ENCODE results near the gene BRSK2. TPM values are rescaled to one million over a fixed set of nuclear protein-coding genes. Genes with fewer than 3 reads are reported as not detected.
A peak's percentile ranks its signal among the peaks of the same experiment; 100 is the strongest.

BRSK2 gene
- total RNA-seq, 2 experiments from 2014 or later, result 0.46 to 0.97 TPM

- H3K27ac Mint-ChIP-seq, result no peak overlapping the region
These were observed 21.5 kb upstream of the BRSK2 start for GRCh38 chr11:1368216-1368615.

DNA sequence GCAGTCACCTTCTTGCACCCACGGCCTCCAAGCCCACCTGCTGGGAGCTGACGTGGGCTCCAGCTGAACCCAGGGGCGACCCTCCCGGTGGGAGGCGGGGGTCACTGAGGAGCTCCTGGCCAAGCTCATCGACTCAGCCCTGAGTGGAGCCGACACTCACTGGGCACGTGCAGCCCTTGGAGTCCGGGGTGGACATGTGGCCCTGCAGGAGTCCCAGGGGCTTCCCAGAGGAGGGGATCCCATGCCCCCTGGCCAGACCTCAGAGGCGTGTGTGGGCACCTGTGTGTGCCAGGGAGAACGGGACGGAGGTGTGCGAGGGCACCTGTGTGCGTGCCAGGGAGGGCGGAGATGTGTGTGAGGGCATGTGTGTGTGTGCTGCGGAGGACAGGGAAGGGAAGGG is 20.8 kb upstream of the BRSK2 start:
- no peaks in the 10 kb centered on the region for H3K4me1 Mint-ChIP-seq
- H3K27me3 Mint-ChIP-seq, result no peaks in the 10 kb centered on the region
- H3K9me3 Mint-ChIP-seq, result peaks cover 19% of the 10 kb centered on the region
- no peak overlapping the region for H3K4me3 Mint-ChIP-seq
- DNase-seq, result no peak
- H3K36me3 Mint-ChIP-seq, result no peaks in the 10 kb centered on the region
- no peak overlapping the region for H3K27ac Mint-ChIP-seq

More at GRCh38 chr11:1368216-1368615, 21.5 kb upstream of the BRSK2 start:
- Mint-ChIP-seq H3K36me3 (no peaks in the 10 kb centered on the region), H3K9me3 (peaks cover 21% of the 10 kb centered on the region), H3K4me3 (no peak overlapping the region), H3K27me3 (no peaks in the 10 kb centered on the region), H3K4me1 (no peaks in the 10 kb centered on the region)
- DNase-seq, result no peak

- H3K9me3 Mint-ChIP-seq, result peaks cover 17% of the 10 kb centered on the region
- no peak for DNase-seq
- no peaks in the 10 kb centered on the region for H3K36me3 Mint-ChIP-seq
- no peaks in the 10 kb centered on the region for H3K4me1 Mint-ChIP-seq
- H3K4me3 Mint-ChIP-seq, result no peak overlapping the region
- no peaks in the 10 kb centered on the region for H3K27me3 Mint-ChIP-seq
- H3K27ac Mint-ChIP-seq, result no peak overlapping the region
These were observed 20.2 kb upstream of the BRSK2 start for GRCh38 chr11:1369371-1370005.

- no peaks in the 10 kb centered on the region for H3K36me3 Mint-ChIP-seq
- DNase-seq, result no peak
- no peak overlapping the region for H3K4me3 Mint-ChIP-seq
- H3K27me3 Mint-ChIP-seq, result no peaks in the 10 kb centered on the region
- no peak overlapping the region for H3K27ac Mint-ChIP-seq
- H3K4me1 Mint-ChIP-seq, result no peaks in the 10 kb centered on the region
- H3K9me3 Mint-ChIP-seq, result peaks cover 12% of the 10 kb centered on the region
These were observed 19.3 kb upstream of the BRSK2 start for GRCh38 chr11:1370186-1371025.

DNA sequence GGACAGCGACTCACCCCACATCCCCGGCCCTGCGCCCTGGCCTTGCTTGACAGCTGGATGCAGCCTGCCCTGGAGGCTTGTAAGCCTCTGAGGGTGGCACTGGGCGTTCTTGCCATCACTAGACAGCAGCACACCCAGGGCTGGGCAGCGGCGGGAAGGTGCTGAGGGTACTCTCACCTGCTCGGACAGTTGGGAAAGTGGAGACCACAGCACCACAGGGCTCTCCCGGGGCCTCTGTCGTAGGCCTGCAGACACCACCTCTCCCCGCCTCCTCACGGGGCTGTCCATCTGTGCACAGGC is 18.8 kb upstream of the BRSK2 start:
- no peak for DNase-seq
- Mint-ChIP-seq H3K27me3 (no peaks in the 10 kb centered on the region), H3K27ac (no peak overlapping the region), H3K36me3 (no peaks in the 10 kb centered on the region), H3K4me1 (no peaks in the 10 kb centered on the region), H3K9me3 (peaks cover 9% of the 10 kb centered on the region), H3K4me3 (no peak overlapping the region)

GRCh38 chr11:1371377-1371776 is 18.4 kb upstream of the BRSK2 start:
- Mint-ChIP-seq H3K36me3 (no peaks in the 10 kb centered on the region), H3K4me1 (no peaks in the 10 kb centered on the region), H3K9me3 (peaks cover 9% of the 10 kb centered on the region), H3K4me3 (no peak overlapping the region), H3K27ac (no peak overlapping the region), H3K27me3 (no peaks in the 10 kb centered on the region)
- no peak for DNase-seq

DNA sequence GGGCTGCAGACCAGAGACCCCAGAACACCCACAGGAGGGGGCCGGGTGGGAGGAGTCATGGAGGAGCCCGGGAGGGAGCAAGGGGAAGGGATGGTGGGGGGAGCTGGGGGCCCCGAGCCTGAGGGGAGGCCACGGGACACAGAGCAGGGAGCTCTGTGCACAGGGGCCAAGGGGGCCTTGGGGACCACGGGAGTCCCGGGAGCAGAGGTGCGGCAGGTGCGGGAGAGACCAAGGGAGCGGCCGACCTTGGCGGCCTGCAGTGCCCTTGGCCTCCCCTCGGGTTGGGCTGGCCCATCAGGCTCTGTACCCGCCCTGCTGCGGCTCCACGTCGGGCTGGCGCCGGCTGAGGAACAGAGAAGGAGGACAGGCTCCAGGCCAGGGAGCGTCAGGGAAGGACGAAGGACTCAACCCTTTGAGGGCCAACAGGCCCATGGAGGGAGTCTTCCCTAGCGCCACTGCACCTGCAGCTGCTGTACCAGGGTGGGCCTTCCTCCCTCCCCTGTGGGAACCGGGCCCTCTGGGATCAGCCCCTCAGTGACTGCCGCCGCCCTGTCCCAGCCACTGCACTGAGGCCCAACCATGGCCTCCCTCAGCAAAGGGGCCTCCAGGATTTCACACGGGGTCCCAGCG is 17.8 kb upstream of the BRSK2 start:
- H3K27me3 Mint-ChIP-seq, result no peaks in the 10 kb centered on the region
- no peaks in the 10 kb centered on the region for H3K4me1 Mint-ChIP-seq
- H3K9me3 Mint-ChIP-seq, result peaks cover 3% of the 10 kb centered on the region
- H3K27ac Mint-ChIP-seq, result no peak overlapping the region
- no peaks in the 10 kb centered on the region for H3K36me3 Mint-ChIP-seq
- no peak overlapping the region for H3K4me3 Mint-ChIP-seq
- DNase-seq, result no peak

DNA sequence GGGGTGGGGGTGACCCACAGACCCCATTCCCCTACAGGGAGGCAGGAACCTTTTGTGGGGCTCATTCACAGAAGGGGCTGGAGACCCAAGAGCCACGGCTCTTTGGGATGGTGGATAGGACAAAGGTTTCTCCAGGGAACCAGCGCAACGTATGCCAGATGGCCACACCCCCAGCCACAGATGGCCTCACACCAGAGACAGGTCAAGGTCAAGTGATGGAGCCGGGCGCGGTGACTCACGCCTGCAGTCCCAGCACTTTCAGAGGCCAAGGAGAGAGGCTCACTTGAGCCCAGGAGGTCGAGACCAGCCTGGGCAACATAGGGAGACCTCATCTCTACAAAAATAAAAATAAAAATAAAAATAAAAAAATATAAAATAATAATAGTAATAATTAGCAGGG is 17.1 kb upstream of the BRSK2 start:
- no peak overlapping the region for H3K27ac Mint-ChIP-seq
- DNase-seq, result no peak
- H3K4me3 Mint-ChIP-seq, result no peak overlapping the region
- H3K27me3 Mint-ChIP-seq, result no peaks in the 10 kb centered on the region
- no peaks in the 10 kb centered on the region for H3K36me3 Mint-ChIP-seq
- no peaks in the 10 kb centered on the region for H3K9me3 Mint-ChIP-seq
- H3K4me1 Mint-ChIP-seq, result no peaks in the 10 kb centered on the region

DNA sequence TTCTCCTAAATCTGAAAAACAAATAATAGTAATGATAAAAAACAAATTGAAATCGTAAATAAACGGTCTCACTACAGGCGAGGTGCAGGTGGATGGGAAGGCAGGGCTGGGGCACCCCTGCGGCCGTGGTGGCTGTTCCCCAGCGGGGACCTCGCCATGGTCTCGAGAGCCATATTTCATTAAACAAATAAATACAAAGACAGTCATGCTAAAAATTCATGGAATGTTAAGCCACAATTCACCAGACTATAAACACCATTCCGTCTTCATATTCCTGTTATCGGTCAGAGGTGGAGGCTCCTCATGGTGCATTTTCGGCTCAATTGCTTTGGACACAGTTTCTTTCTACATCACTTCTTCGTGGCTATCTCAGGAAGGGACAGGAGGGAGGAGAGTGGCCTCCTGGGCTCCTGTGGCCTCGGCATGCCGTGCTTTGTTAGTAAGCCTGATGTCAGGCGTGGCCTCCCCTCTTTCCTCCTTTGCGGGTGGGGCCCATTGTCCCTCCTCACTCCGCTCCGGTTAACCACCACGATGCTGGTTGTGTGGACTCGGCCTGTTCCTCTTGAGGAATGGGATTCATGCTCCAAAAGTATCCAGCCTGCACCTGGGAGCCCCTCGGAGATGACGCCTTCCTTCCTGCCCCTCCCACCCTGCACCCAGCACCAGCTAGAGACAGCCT is 16.1 kb upstream of the BRSK2 start:
- DNase-seq, result no peak
- H3K27me3 Mint-ChIP-seq, result no peaks in the 10 kb centered on the region
- no peak overlapping the region for H3K27ac Mint-ChIP-seq
- no peaks in the 10 kb centered on the region for H3K4me1 Mint-ChIP-seq
- no peaks in the 10 kb centered on the region for H3K9me3 Mint-ChIP-seq
- H3K36me3 Mint-ChIP-seq, result no peaks in the 10 kb centered on the region
- H3K4me3 Mint-ChIP-seq, result no peak overlapping the region

GRCh38 chr11:1375161-1375954 is 14.4 kb upstream of the BRSK2 start:
- Mint-ChIP-seq H3K27me3 (no peaks in the 10 kb centered on the region), H3K27ac (no peak overlapping the region), H3K4me3 (no peak overlapping the region), H3K36me3 (no peaks in the 10 kb centered on the region), H3K4me1 (no peaks in the 10 kb centered on the region), H3K9me3 (no peaks in the 10 kb centered on the region)
- DNase-seq, result no peak

DNA sequence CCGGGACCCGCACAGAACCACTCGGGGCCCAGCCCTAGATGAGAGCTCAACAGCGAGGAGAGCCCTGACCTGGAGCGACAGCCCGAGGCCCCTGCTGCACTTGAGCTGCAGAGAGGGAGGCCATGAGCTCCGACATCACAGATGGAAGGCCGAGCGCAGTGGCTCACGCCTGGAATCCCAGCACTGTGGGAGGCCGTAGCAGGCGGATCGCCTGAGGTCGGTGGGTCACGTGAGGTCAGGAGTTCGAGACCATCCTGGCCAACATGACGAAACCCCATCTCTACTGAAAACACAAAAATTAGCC is 13.8 kb upstream of the BRSK2 start:
- Mint-ChIP-seq H3K4me1 (no peaks in the 10 kb centered on the region), H3K27me3 (no peaks in the 10 kb centered on the region), H3K4me3 (no peak overlapping the region), H3K9me3 (no peaks in the 10 kb centered on the region), H3K36me3 (no peaks in the 10 kb centered on the region), H3K27ac (no peak overlapping the region)
- no peak for DNase-seq

GRCh38 chr11:1377231-1377780 is 12.4 kb upstream of the BRSK2 start:
- Mint-ChIP-seq H3K36me3 (no peaks in the 10 kb centered on the region), H3K4me1 (peaks cover 1% of the 10 kb centered on the region), H3K27me3 (peaks cover 4% of the 10 kb centered on the region), H3K9me3 (no peaks in the 10 kb centered on the region), H3K4me3 (no peak overlapping the region), H3K27ac (no peak overlapping the region)
- no peak for DNase-seq

DNA sequence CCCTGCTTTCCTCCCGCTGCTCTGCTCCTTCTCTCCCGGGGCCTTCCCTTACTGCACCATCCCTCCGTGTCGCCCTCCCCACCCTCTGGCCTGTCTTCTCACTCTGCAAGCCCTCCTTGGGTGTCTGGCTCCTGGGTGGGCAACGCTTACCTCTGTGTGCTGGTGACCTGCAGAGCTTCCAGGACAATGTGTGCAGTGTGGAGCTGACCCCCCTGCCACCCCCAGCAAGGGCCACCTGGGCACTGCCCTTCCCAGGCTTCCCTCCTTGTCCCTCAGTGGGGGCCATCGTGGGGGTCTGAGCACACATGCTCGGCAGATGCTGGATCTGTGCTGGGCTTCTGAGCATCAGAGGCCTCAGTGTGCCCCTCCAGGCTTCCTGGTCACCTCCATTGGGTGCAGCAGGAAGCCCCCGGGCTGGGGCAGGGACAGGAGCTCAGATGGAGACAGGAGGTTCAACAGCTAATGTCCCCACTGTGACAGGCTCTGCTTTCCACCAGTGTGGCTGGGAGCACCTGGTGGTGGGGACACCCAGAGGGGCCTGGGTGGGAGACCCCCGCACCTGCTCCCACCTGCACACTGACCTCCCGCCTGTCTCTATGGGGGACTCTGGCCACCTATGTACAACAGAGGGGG is 7.8 kb upstream of the BRSK2 start:
- no peak for DNase-seq

GRCh38 chr11:1382429-1382828 is 7.3 kb upstream of the BRSK2 start:
- no peak for DNase-seq
- H3K4me3 Mint-ChIP-seq, result peak overlapping the region; percentile 72
- H3K9me3 Mint-ChIP-seq, result no peaks in the 10 kb centered on the region
- H3K4me1 Mint-ChIP-seq, result peaks cover 13% of the 10 kb centered on the region
- H3K36me3 Mint-ChIP-seq, result no peaks in the 10 kb centered on the region
- H3K27ac Mint-ChIP-seq, result peak overlapping the region; percentile 79
- H3K27me3 Mint-ChIP-seq, result peaks cover 4% of the 10 kb centered on the region

More for the DNA sequence above, 7.8 kb upstream of the BRSK2 start:
- Mint-ChIP-seq H3K36me3 (no peaks in the 10 kb centered on the region), H3K4me3 (peak overlapping the region; percentile 72), H3K27ac (peak overlapping the region; percentile 79), H3K4me1 (peaks cover 13% of the 10 kb centered on the region), H3K9me3 (no peaks in the 10 kb centered on the region), H3K27me3 (peaks cover 4% of the 10 kb centered on the region)

All from activated naive CD8-positive, alpha-beta T cell treated with anti-CD3 and anti-CD28 coated beads for 36 hours (primary cell).